Suprapubic skin (tissue), 4 donors: ENCODE results near the gene GRXCR1.

Source experiments
- POLR2A ChIP-seq, 2 donors: fragments of 450-650 bp; IDR thresholded peaks; one replicate each; pipeline ENCODE4 v1.6.1; 2017; ENCODE audit warnings: antibody characterized with exemption in 2 of 2, mild to moderate bottlenecking in 2 of 2, moderate library complexity in 2 of 2
- POLR2AphosphoS5 ChIP-seq, 3 donors: sonication (generic); formaldehyde crosslinking; IDR thresholded peaks; one replicate each; pipeline ENCODE4 v1.6.1; 2017; ENCODE audit warnings: antibody characterized with exemption in 3 of 3
- TF ChIP-seq, protein P1 (sequence below), 2 donors: fragments of 200-600 bp in 1 of 2; fragments of 450-650 bp in 1 of 2; sonication (generic) in 1 of 2; IDR thresholded peaks; one replicate each; pipeline ENCODE4 v1.5.1; 2016 to 2019; ENCODE audit warnings: antibody characterized with exemption in 2 of 2, mild to moderate bottlenecking in 1 of 2, moderate library complexity in 1 of 2

DNA sequence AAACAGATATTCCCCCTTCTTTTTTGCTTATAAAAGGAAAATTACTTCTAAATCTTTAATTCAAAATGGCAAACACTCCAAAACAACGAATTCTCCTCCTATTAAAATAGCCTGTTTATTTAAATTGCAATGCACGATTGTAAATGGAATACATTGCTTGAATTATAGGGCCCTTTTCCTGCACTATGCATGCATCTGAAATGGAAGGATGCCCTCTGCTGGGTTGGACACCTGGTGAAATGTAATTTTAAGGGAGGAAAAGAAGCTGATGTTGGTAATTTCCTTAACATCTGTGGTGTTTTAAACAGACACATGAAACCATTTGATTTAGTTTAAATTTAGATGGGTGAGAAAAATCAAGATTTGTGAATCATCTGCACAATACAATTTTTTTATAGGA is 72.8 kb downstream of the GRXCR1 start:
- TF ChIP-seq POLR2A (IDR thresholded peaks at IDR 0.05) (no peak), POLR2AphosphoS5 (IDR thresholded peaks at IDR 0.05) (no peak)
- TF ChIP-seq, protein P1, sequence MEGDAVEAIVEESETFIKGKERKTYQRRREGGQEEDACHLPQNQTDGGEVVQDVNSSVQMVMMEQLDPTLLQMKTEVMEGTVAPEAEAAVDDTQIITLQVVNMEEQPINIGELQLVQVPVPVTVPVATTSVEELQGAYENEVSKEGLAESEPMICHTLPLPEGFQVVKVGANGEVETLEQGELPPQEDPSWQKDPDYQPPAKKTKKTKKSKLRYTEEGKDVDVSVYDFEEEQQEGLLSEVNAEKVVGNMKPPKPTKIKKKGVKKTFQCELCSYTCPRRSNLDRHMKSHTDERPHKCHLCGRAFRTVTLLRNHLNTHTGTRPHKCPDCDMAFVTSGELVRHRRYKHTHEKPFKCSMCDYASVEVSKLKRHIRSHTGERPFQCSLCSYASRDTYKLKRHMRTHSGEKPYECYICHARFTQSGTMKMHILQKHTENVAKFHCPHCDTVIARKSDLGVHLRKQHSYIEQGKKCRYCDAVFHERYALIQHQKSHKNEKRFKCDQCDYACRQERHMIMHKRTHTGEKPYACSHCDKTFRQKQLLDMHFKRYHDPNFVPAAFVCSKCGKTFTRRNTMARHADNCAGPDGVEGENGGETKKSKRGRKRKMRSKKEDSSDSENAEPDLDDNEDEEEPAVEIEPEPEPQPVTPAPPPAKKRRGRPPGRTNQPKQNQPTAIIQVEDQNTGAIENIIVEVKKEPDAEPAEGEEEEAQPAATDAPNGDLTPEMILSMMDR (IDR thresholded peaks at IDR 0.05): no peak
